ENCODE results near the gene ADCY4. TPM values are rescaled to one million over a fixed set of nuclear protein-coding genes. Genes with fewer than 3 reads are reported as not detected.

The ADCY4 gene
- total RNA-seq, 1 donor from 2014 or later = 4.3 TPM

DNA sequence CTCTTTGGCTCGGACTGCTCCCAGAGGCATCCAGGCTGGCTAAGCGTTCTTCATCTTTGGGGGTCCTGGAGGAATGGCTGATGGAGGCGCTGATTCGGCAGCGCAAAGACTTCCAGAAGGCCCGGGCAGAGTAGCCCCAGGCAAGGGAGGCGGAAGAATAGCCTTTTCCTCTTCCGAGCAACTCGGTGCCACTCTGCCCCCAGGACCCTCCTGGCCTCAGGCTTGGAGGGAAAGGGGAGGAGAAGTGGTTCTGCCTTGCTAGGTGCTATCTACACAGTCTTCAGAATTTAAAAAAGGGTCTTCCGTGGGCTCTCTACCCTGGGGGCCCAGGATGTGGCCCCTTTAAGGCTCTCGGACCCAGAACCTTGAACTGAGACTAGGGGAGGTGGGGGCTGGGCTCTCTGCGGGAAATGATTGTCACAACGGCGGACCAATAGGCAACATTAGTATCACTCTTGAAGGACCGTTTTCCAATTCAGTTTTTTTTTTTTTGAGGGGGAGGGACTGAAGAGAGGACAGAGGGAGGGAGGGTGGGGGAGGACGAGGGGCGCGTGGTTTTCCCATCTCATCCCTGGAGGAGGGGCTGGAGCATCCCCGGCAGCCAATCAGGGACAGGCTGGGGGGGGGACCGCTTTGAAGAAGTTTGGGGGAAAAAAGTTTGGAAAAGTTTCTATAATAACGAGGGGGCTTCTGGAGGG is 32.8 kb upstream of the ADCY4 start, which contains the start of gene NFATC4:
NFATC4 (plus strand) TSS at position 671 of the 698 bp plus-strand sequence. CDS start 157 bp downstream, outside the sequence.
- intact Hi-C loops (cut with micrococcal nuclease) = loop anchor here (2.0 to 5.0 kb wide), 2 partner anchors 35 to 45 kb away; no protein-coding TSS in a partner anchor

DNA sequence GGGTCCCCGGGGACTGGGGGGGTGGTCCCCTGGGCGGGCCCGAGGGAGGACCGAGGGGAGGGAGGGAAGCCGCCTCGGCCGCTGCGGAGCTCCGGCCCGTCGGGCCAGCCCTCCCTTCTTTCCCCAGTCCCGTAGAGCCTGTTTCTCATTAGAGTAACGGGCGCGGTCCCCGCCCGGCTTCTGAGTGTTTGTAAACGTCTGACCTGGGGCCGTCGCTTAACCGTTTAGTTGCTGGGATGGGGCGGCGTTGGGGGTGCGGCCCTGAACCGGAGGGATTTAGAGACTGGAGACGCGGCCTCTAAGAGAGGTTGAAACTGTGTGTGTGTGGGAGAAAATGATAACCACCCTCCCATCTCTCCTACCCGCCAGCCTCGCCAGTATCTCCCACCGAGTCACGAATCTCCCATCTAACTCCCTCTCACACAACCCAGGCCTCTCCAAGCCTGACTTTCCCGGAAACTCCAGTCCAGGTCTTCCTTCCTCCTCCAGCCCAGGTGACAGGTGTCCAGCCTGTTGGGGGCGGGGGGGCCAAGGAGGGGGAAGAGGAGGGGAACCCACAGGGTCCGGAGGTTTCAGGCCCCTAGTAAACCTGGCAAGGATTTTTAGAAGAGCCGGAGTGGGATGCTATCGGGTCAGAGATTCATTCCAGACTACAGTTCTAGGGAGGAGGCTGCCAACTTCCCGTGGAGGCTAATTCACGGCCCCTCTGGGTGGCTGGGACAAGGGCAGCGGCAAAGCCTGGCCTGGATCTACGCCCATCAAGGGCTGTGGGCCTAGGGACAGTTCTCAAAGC is 32.0 kb upstream of the ADCY4 start:
- intact Hi-C loops (cut with micrococcal nuclease) = loop anchor here (2.0 to 5.0 kb wide), 2 partner anchors 34 to 45 kb away; no protein-coding TSS in a partner anchor

DNA sequence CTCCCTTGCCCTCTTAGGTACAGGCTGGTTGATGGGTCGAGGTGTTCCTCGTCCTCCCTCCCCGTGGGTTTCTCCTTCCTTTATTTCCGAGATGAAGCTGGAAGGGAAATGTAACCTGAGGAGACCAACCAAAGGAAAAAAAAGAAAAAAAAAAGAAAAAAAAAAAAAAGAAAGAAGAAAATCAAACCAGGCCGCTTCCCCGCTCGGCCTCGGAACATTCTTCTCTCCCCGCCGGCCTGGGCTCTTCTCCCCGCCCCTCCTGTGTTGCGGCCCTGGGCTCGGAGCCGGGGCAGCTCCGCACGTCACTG is 31.5 kb upstream of the ADCY4 start:
- intact Hi-C loops (cut with micrococcal nuclease) = loop anchor here (2.0 to 5.0 kb wide), 2 partner anchors 34 to 46 kb away; no protein-coding TSS in a partner anchor

DNA sequence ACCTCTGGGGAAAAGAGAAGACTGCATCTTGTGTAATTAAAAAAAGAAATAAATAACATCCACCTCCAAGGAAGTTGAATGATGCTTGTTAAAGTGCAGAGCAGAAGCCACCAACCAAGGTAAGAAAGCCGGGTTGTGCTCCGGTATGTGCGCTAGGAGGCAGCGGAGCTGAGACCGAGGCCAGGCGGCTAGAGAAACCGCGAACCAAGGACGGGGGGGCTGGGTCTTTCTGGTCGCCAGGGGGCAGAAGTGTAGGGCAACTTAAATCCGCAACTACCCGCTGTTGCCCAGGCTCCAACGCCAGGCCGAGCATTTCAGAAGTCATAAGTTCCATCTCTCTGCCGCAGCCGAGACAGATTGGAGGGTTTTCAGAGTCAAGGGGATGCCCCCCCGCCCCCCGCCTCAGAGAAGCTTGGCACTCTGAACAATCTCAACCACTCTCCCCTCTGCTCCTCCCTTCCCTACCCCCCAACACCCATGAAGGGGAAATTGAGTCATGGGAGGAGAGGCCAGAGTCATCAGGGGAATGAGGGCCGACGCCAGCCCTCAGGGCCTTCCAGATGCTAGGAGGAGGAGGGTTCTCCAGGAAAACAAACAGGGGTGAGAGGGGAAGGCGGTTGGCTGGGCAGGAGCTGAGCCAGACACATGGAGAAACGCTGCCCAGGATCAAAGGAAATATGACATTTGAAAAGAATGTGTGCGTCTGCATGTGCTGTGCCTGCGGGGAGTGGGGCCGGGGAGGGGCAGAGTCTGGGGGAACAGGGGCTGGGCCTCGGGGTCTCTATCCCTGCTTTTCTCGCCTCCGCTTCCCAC is 30.9 kb upstream of the ADCY4 start:
- intact Hi-C loops (cut with micrococcal nuclease) = loop anchor here (1.0 to 5.0 kb wide), 3 partner anchors 33 to 65 kb away; no protein-coding TSS in a partner anchor

DNA sequence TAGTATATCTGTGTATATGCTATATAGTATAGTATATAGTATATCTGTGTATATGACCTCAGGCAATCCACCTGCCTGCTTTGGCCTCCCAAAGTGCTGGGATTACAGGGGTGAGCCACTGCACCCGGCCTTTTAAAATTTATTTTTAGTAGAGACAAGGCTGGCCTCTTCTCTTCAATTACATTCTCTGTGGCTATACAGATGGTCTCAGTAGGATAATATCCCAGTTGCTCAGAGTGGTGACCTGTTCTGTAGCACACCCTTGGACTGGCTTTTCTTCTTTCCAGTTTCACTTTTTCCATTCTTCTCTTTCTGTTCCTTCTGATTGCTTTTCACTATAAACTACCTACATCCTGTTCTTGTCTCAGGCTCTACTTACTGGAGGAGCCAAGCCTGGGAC is 30.0 kb upstream of the ADCY4 start:
- intact Hi-C loops (cut with micrococcal nuclease) = loop anchor here (1.0 to 5.0 kb wide), 2 partner anchors 47 to 66 kb away; no protein-coding TSS in a partner anchor

DNA sequence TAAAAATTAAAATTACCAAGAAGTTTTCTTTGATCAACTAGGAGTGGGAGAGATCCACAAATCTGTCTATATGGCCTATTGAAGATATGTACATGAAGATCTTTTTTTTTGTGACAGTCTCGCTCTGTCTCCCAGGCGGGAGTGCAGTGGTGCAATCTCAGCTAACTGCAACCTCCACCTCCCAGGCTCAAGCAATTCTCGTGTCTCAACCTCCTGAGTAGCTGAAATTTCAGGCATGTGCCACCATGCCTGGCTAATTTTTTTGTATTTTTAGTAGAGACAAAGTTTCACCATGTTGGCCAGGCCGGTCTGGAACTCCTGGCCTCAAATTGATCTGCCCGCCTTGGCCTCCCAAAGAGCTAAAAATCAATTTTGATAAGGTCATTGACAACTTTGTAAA is 28.5 kb upstream of the ADCY4 start:
- intact Hi-C loops (cut with micrococcal nuclease) = no loop called here

DNA sequence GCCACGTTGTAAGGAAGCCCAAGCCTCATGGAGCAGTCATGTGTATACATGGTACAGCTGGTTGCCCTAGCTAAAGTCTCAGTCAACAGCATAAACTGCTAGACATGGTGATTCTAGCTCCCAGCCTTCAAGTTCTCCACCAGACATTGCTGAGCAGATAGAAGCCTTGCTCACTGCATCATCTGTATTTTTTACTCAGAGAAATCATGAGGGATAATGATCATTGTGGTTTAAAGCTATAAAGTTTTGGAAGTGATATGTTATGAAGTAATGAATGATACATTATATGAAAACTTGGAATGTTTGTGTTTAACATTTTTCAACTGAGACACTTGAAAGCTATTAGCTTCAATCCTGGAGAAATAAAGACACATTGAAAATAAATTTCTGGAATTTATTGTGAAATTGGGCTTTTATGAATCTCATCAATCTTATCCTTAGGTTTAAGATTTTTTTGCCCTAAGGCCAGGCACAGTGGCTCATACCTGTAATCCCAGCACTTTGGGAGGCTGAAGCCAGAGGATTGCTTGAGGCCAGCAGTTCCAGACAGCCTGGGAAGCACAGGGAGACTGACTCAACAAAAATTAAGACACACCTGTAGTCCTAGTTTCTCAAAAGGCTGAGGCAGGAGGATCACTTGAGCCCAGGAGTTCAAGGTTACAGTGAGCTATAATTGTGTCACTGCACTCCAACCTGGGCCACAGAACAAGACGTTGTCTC is 27.5 kb upstream of the ADCY4 start:
- intact Hi-C loops (cut with micrococcal nuclease) = no loop called here

DNA sequence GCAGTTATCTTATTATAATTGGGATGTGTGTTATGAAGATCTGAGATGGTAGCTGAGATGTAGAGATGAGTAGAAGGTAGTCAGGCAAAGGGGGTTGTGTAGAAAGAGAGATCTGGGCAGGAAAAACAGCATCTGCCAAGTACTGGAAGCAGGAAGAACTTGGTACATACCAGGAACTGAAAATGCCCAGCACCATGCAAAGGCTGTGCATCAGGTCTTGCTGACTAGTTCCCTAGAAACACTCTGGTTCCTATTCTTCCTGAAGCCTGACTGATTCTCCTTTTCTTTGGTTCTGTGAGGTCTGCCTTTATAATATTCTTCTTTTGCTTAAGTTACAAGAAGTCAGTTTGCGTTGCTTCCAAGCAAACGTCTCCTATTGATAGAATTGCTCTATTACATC is 26.5 kb upstream of the ADCY4 start:
- intact Hi-C loops (cut with micrococcal nuclease) = no loop called here

DNA sequence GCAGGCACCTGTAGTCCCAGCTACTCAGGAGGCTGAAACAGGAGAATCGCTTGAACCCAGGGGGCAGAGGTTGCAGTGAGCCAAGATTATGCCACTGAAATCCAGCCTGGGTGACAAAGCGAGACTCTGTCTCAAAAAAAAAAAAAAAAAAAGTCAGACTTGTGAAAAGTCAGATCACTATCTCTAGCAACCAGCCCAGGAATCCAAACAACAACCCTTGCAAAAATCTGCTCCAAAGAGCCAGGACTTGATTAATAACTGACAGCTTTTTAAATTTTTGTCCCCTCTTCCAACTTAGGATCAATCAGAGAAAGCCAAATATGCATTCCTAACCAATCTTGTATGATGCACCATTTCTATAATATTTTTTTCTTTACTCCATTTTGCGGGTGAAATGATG is 25.4 kb upstream of the ADCY4 start:
- intact Hi-C loops (cut with micrococcal nuclease) = no loop called here

DNA sequence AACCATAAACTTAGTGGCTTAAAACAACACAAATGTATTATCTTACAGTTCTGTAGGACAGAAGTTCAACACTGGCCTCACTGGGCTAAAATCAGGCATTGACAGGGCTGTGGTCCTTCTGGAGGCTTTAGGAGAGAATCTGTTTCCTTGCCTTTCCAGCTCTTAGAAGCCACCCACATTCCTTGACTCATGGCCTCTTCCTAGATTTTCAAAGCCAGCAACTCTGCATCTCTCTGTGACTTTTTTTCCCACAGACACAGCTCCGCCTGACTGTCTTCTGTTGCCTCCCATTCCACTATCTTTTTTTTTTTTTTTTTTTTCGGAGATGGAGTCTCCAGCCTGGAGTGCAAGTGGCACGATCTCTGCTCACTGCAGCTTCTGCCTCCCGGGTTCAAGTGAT is 21.3 kb upstream of the ADCY4 start:
- intact Hi-C loops (cut with micrococcal nuclease) = no loop called here

DNA sequence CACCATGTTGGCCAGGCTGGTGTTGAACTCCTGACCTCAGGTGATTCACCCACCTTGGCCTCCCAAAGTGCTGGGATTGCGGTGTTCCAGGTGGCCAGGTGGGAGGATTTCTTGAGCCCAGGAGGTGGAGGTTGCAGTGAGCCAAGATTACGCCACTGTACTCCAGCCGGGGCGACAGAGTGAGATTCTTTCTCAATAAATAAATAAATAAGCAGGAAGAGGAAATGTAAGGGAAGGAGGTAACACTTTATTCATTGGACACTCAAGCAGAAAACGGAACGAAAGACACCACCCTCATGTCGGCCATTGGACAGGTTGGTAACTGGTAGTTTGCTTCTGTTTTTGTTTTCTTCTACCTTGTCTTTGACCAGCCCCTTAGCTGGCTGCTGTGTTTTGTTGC is 20.1 kb upstream of the ADCY4 start:
- intact Hi-C loops (cut with micrococcal nuclease) = no loop called here

DNA sequence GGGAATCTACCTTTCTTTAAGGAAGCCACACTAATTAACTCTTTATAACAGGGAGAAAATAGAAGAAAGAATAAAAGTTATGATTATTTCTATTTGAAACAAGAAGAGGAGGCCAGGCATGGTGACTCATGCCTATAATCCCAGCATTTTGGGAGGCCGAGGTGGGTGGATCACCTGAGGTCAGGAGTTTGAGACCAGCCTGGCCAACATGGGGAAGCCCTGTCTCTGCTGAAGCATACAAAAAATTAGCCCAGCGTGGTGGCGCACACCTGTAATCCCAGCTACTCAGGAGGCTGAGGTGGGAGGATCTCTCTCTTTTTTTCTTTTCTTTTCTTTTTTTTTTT is 19.6 kb upstream of the ADCY4 start:
- intact Hi-C loops (cut with micrococcal nuclease) = loop anchor here (5.0 kb wide), 1 partner anchor 43 kb away; the partner anchor contains the start of gene NYNRIN

DNA sequence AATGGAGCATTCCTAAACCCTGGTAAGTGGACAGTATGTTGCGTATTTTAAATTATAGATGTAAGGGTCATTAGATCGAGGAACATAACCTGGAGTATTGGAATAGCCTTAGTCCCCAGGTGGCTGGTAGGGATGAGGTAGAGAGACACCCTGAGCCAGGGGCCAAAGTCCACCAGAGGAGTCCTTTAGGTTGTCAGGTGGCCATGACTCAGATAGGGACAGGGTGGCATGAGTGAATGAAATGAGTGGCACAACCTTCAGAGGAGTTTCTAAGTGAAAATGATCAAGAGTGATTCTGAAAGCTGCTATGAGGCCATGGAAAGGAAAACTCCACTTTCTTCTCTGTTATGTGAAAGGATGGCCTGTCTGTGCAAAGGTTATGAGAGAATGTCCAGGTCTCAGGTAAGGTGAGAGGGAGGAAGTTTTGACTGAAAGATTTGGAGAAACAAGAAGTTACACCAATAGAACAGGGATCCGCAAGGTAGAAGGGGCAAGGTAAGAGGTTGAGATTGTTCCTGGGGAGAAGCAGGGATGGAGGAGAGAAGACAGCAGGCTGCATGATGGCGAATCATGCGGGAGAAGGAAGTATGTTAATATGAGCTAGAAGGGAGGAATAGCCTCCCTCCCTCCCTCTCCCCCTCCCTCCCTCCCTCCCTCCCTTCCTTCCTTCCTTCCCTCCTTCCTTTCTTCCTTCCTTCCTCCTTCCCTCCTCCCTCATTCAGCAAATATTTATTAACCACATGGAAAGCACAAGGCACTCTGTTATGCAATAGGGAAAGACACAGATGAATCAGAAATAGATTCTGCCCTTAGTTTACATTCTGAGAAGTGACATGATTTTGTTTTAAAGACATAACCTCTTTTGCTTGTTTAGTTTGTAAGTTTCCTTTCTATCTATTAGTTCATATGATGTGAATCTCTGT is 18.9 kb upstream of the ADCY4 start:
- intact Hi-C loops (cut with micrococcal nuclease) = loop anchor here (5.0 kb wide), 1 partner anchor 43 kb away; the partner anchor contains the start of gene NYNRIN

DNA sequence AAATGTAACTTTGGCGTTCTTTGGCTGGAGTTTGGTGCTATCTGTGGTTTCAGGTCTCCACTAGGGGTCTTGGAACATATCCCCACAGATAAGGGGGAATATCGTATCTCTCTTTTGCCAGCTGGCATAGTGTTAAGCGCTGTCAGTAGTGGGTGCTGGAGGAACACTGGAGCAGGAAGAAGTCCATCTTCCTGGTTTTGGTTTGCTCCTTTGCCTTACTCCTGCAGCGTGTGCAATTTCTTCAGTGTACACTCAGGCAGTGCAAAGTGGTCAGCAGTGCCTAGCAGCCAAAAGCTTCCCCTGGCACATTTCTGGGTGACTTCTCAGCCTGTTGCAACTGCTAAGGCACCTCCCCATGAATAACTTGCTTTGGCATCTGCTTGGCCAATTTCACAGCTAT is 16.6 kb upstream of the ADCY4 start:
- intact Hi-C loops (cut with micrococcal nuclease) = loop anchor here (5.0 kb wide), 1 partner anchor 46 kb away; the partner anchor contains the start of gene NYNRIN

DNA sequence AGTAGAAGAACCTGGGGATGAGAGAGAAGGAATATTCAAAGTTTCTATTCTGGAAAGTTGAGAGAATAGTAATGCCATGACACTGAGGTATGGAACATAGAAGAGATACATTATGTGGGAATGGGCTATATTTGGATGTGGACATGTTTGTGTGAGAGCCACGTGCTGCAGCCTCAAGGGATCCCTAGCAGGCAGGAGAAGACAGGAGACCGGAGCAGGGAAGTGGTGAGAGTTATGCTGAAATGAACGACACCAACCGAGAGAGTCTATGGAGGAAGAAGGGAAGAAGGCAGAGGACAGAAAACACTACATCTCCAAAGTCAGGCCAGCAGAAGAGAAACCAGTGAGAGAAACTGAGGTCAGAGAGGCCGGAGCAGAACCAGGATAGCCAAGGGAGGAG is 14.9 kb upstream of the ADCY4 start:
- intact Hi-C loops (cut with micrococcal nuclease) = loop anchor here (5.0 kb wide), 1 partner anchor 48 kb away; the partner anchor contains the start of gene NYNRIN

DNA sequence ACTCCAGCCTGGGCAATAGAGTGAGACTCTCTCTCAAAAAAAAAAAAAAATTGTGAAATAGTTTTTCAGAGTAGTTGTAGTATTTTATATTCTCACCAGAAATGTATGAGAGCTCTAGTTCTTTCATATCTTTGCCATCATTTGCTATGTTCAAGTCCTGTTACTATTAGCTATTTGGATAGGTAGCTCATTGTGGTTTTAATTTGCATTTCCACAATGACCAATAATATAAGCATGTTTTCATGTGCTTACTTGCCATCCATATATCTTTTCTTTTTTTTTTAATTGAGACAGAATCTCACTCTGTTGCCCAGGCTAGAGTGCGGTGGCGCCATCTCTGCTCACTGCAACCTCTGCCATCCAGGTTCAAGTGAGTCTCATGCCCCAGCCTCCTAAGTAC is 13.3 kb upstream of the ADCY4 start:
- intact Hi-C loops (cut with micrococcal nuclease) = no loop called here

DNA sequence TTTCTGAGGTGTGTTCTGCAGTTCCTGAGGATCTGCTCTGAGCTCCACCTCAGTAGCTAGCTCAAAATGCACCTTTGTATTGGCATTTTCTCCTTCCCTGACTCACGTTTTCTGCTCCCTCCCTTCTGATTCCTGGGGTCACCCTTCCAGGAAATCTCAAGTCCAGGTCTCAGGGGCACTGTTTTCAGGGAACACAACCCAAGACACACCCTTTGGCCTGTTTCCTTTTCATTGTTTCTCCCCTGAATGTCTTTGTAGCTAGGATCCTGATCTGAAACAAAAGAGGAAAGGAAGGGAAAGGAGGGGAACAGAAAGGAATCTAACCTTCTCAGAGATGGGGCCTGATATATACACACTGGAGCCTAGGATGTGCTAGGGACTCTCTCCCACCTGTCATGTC is 12.3 kb upstream of the ADCY4 start:
- intact Hi-C loops (cut with micrococcal nuclease) = no loop called here

DNA sequence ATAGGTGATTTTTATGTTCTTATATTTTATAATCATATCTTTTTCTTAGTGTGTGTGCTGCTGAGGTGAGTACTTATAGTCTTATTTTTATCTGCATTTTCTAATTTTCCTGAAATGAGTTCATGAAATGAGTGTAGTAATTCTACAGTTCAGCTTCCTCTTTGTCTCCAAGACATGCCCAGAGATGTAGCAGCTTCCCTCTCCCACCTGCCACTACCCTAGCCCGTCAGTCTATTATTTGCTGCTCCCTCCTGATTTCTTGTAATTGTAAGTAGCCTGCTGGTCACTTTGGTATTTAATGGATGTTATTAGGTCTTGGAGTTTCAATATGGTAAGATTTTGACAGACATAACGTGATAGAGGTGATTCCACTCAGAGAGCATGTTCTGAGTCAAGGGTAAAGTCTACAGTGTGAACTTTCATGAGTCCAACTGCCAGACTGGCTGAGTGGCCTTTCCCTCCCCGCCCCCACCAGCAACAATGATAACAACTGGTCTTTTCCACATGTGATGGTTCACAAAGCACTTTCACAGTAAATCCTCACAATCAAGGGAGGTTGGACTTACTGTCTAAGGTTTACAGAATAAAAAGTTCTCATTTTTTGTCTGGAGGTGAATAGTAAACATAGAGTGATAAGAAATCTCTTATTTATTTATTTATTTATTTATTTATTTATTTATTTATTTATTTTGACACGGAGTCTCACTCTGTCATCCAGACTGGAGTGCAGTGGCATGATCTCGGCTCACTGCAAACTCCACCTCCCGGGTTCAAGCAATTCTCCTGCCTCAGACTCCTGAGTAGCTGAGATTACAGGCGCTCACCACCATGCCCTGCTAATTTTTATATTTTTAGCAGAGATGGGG is 9.2 kb upstream of the ADCY4 start:
- intact Hi-C loops (cut with micrococcal nuclease) = no loop called here

DNA sequence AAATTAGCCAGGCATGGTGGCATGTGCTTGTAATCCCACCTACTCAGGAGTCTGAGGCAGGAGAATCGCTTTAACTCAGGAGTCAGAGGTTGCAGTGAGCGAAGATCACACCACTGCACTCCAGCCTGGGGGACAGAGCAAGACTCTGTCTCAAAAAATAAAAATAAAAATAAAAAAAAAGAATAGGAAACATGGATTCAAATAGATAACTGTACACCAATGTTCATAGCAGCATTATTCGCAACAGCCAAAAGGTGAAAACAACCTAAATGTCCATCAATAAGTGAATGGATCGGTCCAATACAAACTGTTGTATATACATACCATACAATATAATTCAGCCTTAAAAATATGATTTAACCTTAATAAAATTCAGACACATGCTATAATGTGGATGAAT is 8.0 kb upstream of the ADCY4 start:
- intact Hi-C loops (cut with micrococcal nuclease) = no loop called here
